NCI-H1694 treated with DMSO at 0.1 percent for 48 hours (cell line): Measurements from ENCODE around the gene CDCA4.
"Not testable (repeated sequence)": the region's sequence is repeated elsewhere in the genome, so short reads cannot be mapped to it uniquely, and the experiment has no call there.

ENCODE experiments used
- DNase-seq: peaks from one replicate; lab custom pipeline; 2025; lab: John Stamatoyannopoulos, UW

Gene CDCA4

GRCh38 chr14:105058521-105059034 is 37.7 kb upstream of the CDCA4 start:
- no peak for DNase-seq

- DNase-seq = no peak
Measured at GRCh38 chr14:105056303-105056831, 35.5 kb upstream of the CDCA4 start.

GRCh38 chr14:105055736-105056302 is 34.9 kb upstream of the CDCA4 start:
- no peak for DNase-seq

- DNase-seq = no peak
Measured at GRCh38 chr14:105055334-105055733, 34.5 kb upstream of the CDCA4 start.

GRCh38 chr14:105053996-105054395 is 33.1 kb upstream of the CDCA4 start:
- no peak for DNase-seq

GRCh38 chr14:105053421-105053820 is 32.5 kb upstream of the CDCA4 start:
- DNase-seq = no peak

- DNase-seq = no peak
Measured at GRCh38 chr14:105052110-105052458, 31.2 kb upstream of the CDCA4 start.

GRCh38 chr14:105051182-105052109 is 30.6 kb upstream of the CDCA4 start:
- DNase-seq = no peak

GRCh38 chr14:105050551-105050897 is 29.6 kb upstream of the CDCA4 start:
- DNase-seq = no peak

- DNase-seq = no peak
Measured at GRCh38 chr14:105049753-105050550, 29.1 kb upstream of the CDCA4 start.

GRCh38 chr14:105047283-105048016 is 26.6 kb upstream of the CDCA4 start:
- no peak for DNase-seq

GRCh38 chr14:105046891-105047282 is 26.0 kb upstream of the CDCA4 start:
- DNase-seq = no peak

GRCh38 chr14:105045710-105046326 is 24.9 kb upstream of the CDCA4 start:
- DNase-seq = peak; percentile 93

- no peak for DNase-seq
Measured at GRCh38 chr14:105043641-105044040, 22.8 kb upstream of the CDCA4 start.

GRCh38 chr14:105042813-105043212 is 21.9 kb upstream of the CDCA4 start:
- DNase-seq = no peak

GRCh38 chr14:105041841-105042765 is 21.2 kb upstream of the CDCA4 start:
- no peak for DNase-seq

- no peak for DNase-seq
Measured at GRCh38 chr14:105039458-105040205, 18.7 kb upstream of the CDCA4 start.

GRCh38 chr14:105035616-105036015 is 14.7 kb upstream of the CDCA4 start:
- DNase-seq = not testable (repeated sequence)

- DNase-seq = no peak
Measured at GRCh38 chr14:105034315-105035039, 13.6 kb upstream of the CDCA4 start.
